Measurements from ENCODE around the gene GCNT2. TPM values are rescaled to one million over a fixed set of nuclear protein-coding genes. Genes with fewer than 3 reads are reported as not detected.
A peak's percentile ranks its signal among the peaks of the same experiment; 100 is the strongest.
"Not testable (repeated sequence)": the region's sequence is repeated elsewhere in the genome, so short reads cannot be mapped to it uniquely, and the experiment has no call there.

The GCNT2 gene
- total RNA-seq, 1 donor from 2014 or later: 17.5 TPM

DNA sequence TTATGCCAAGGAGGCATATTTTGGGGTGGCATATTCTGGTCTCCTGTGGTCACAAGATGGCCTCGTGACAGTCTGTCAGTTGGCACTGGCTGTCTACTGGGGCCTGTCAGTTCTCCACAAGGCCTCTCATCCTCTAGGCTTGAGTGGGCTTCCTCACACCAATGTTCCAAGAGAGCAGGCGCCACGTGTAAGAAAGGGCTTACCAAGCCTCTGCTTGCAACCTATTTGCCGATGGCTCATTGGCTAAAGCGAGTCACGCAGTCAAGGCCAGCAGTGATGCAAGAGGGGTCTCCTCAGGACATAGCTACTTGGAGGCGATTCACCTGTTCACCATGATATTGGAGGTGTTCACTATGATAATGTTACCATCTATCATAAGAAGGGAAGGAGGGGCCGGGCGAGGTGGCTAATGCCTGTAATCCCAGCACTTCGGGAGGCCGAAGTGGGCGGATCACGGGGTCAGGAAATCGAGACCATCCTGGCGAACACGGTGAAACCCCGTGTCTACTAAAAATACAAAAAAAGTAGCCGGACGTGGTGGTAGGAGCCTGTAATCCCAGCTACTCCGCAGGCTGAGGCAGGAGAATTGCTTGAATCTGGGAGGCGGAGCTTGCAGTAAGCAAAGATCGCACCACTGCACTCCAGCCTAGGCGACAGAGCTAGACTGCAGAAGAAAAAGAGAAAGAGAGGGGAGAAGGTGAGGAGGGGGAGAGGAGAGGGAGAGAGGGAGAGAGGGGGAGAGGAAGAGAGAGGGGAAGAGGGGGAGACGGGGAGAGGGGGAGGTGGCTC is 138.0 kb downstream of the GCNT2 start:
- peak overlapping the region; percentile 38 for H3K4me3 ChIP-seq (ENCODE audit: low read depth, low read length)
- no peak for DNase-seq (ENCODE audit: low read depth)
- TF ChIP-seq, protein P1, sequence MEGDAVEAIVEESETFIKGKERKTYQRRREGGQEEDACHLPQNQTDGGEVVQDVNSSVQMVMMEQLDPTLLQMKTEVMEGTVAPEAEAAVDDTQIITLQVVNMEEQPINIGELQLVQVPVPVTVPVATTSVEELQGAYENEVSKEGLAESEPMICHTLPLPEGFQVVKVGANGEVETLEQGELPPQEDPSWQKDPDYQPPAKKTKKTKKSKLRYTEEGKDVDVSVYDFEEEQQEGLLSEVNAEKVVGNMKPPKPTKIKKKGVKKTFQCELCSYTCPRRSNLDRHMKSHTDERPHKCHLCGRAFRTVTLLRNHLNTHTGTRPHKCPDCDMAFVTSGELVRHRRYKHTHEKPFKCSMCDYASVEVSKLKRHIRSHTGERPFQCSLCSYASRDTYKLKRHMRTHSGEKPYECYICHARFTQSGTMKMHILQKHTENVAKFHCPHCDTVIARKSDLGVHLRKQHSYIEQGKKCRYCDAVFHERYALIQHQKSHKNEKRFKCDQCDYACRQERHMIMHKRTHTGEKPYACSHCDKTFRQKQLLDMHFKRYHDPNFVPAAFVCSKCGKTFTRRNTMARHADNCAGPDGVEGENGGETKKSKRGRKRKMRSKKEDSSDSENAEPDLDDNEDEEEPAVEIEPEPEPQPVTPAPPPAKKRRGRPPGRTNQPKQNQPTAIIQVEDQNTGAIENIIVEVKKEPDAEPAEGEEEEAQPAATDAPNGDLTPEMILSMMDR (conservative IDR thresholded peaks at IDR 0.05; ENCODE audit: low read depth, low read length): no peak

DNA sequence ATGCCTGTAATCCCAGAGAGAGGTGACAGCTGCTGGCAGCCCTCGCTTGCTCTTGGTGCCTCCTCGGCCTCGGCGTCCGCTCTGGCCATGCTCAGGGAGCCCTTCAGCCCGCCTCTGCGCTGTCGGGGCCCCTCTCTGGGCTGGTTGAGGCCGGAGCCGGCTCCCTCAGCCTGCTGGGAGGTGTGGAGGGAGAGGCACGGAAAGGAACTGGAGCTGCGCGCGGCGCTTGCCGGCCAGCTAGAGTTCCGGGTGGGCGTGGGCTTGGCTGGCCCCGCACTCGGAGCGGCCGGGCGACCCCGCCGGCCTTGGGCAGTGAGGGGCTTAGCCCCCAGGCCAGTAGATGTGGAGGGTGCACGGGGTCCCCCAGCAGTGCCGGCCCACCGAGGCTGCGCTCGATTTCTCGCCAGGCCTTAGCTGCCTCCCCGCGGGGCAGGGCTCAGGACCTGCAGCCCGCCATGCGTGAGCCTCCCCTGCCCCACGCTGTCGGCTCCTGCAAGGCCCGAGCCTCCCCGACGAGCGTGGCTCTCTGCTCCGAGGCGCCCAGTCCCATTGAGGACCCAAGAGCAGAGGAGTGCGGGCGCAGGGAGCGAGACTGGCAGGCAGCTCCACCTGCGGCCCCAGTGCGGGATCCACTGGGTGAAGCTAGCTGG is 138.7 kb downstream of the GCNT2 start:
- no peak for DNase-seq (ENCODE audit: low read depth)
- TF ChIP-seq, protein P1 (conservative IDR thresholded peaks at IDR 0.05; ENCODE audit: low read depth, low read length): no peak
- H3K4me3 ChIP-seq (ENCODE audit: low read depth, low read length): peak overlapping the region; percentile 38

DNA sequence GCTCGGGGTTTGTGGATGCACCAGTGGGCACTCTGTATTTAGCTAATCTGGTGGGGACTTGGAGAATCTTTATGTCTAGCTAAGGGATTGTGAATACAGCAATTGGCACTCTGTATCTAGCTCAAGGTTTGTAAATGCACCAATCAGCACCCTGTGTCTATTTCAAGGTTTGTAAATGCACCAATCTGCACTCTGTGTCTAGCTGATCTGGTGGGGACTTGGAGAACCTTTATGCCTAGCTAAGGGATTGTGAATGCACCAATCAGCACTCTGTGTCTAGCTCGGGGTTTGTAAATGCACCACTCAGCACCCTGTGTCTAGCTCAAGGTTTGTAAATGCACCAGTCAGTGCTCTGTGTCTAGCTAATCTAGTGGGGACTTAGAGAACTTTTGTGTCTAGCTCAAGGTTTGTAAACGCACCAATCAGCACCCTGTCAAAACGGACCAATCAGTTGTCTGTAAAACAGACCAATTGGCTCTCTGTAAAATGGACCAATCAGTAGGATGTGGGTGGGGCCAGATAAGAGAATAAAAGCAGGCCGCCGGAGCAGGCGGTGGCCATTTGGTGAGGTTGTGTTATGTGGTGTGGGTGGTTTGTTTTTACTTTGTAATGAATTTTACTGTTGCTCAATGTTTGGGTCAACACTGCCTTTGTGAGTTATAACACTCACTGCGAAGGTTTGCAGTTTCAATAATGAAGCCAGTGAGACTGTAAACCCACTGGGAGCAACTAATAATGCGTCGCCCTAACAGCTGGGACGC is 139.5 kb downstream of the GCNT2 start:
- H3K4me3 ChIP-seq (ENCODE audit: low read depth, low read length); DNase-seq (ENCODE audit: low read depth): not testable (repeated sequence)

DNA sequence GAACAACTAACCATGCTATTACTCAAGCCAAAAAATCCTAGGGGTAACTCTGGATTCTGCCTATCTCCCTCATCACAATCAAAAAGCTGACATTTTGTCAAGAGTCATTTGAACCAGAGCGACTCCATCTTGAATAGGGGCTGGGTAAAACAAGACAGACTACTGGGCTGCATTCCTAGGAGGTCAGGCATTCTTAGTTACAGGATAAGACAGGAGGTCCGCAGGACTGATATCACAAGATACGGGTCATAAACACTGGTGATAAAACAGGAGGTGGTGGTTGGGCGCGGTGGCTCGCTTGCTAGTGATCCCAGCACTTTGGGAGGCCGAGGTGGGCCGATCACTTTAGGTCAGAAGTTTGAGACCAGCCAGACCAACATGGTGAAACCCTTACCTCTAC is 141.1 kb downstream of the GCNT2 start:
- TF ChIP-seq, protein P1 (conservative IDR thresholded peaks at IDR 0.05; ENCODE audit: low read depth, low read length): no peak
- H3K4me3 ChIP-seq (ENCODE audit: low read depth, low read length): no peak overlapping the region

DNA sequence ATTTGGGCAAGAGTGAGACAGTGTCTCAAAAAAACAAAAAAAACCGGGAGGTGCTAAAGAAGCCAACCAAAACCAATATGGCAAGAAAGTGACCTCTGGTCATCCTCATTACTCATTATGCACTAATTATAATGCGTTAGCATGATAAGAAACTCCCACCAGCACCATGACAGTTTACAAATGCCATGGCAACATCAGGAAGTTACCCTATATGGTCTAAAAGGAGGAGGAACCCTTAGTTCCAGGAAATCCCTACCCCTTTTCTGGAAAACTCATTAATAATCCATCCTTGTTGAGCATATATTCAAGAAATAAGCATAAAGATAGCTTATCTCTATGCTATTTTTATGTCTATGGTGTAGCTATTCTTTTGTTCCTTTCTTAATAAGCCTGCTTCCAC is 141.6 kb downstream of the GCNT2 start:
- no peak for DNase-seq (ENCODE audit: low read depth)
- H3K4me3 ChIP-seq (ENCODE audit: low read depth, low read length): no peak overlapping the region
- TF ChIP-seq, protein P1 (conservative IDR thresholded peaks at IDR 0.05; ENCODE audit: low read depth, low read length): no peak

More for the DNA sequence above, 141.1 kb downstream of the GCNT2 start:
- no peak for DNase-seq (ENCODE audit: low read depth)

DNA sequence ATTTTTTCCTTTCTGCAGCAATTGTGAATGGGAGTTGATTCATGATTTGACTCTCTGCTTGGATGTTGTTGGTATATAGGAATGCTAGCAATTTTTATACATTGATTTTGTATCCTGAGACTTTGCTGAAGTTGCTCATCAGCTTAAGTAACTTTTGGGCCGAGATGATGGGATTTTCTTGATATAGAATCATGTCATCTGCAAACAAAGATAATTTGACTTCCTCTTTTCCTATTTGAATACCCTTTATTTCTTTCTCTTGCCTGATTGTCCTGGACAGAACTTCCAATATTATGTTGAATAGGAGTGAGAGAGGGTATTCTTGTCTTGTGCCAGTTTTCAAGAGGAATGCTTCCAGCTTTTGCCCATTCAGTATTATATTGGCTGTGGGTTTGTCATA is 144.4 kb downstream of the GCNT2 start:
- not testable (repeated sequence) for DNase-seq (ENCODE audit: low read depth); H3K4me3 ChIP-seq (ENCODE audit: low read depth, low read length)

DNA sequence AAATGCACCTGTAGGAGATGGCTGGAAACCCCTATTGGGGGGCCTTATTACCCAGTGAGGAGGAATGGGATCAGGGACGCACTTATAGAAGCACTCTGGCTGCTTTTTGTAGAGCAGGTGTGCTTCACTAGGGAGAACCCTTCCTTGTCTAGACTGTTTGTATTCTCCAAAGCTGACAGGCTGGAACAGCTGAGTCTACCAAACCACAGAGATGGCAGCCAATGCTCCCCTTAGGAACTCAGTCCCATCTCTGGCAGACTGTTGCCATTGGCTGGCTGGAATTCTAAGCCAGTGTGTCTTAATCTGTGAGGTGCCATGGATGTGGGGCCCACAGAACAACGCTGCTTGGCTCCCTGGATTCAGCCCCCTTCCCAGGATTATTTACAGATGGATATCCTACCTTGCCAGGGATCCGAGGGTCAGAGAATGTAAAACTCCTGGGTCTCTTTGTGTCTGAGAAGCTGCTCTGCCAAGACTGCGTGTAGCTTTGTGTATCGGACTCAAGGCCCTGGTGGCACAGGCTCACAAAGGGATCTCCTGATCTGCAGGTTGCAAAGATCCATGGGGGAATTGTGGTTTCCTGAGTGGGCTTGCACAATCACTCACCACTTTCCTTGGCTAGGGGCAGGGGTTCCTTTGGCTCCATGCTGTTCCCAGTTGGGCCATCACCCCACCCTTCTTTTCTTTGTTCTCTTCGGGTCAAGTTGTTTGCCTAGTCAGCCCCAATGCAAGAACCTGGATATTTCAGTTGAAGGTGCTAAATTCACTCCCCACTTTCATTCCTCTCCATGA is 147.2 kb downstream of the GCNT2 start:
- no peak overlapping the region for H3K4me3 ChIP-seq (ENCODE audit: low read depth, low read length)

More for the DNA sequence above, 147.2 kb downstream of the GCNT2 start:
- DNase-seq (ENCODE audit: low read depth): no peak
- TF ChIP-seq, protein P1 (conservative IDR thresholded peaks at IDR 0.05; ENCODE audit: low read depth, low read length): no peak

Measured in epithelial cell of proximal tubule (primary cell).